ENCODE results near the gene GRHL1. TPM values are rescaled to one million over a fixed set of nuclear protein-coding genes. Genes with fewer than 3 reads are reported as not detected.

GRHL1 gene
- total and polyA plus RNA-seq, 9 of the 15 experiments (the other 6 are each of a cell fraction or from before 2014, with no cell fraction given): 1.7 to 6.1 (median 4.7) TPM

DNA sequence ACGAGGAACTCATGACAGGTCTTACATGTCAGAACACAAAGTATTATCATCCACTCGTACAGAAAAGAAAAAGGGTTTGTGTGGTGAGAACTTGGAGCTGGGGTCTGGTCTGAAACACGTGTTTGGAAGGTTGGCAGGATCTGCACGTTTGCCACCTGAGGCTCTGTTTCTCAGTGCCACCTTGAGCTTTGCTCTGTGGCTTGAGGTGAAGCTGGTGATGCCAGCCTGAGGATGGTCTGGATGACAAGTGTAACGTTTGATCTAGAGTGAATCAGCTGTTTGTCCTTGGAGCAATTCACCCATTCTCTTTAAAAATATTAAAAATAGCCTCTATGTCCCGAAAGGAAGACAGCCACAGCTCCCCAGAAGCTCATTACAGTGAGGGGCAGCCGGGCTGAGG is 46.4 kb downstream of the GRHL1 start:
- CTCF ChIA-PET (ENCODE audit: low intra/inter-chr PET ratio): no interaction called here
- H3K9me3 ChIP-seq (replicated peaks; ENCODE audit: control insufficient read depth, insufficient read depth, low read depth, low read length): no peaks in the 10 kb centered on the region
- H3K4me1 ChIP-seq (replicated peaks in 1 of 2; ENCODE audit: control insufficient read depth in 2 of 2, insufficient read depth in 2 of 2, low read length in 2 of 2): peaks cover 0 to 3% of the 10 kb centered on the region in 2 experiments; a peak in 1 of 5 replicates
- no peaks in the 10 kb centered on the region for H3K9me1 ChIP-seq (ENCODE audit: control insufficient read depth, insufficient read depth, low read length)
- POLR2A ChIA-PET: interaction anchor here (0.6 to 1.0 kb wide), 4 partner anchors 10 to 46 kb away, joined by 3 to 4 read pairs (median 4); partner anchors contain the start of gene KLF11
- H3K4me2 ChIP-seq (ENCODE audit: insufficient read depth, low read length): no peak overlapping the region
- H3K27ac ChIP-seq (ENCODE audit: extremely low read depth, low read depth, low read length): no peak overlapping the region
- BruUV-seq (replicated peaks): no TSS peak
- no peak overlapping the region for H2AFZ ChIP-seq (ENCODE audit: low read depth, low read length)
- TF ChIP-seq ZNF561 (CRISPR knock-in tag; conservative IDR thresholded peaks at IDR 0.05): no peak
- in situ Hi-C loops (cut with MboI): no loop called here
- H3K9ac ChIP-seq (ENCODE audit: insufficient read depth in 1 of 2, low read depth in 2 of 2, low read length in 2 of 2): no peak overlapping the region
- intact Hi-C loops (cut with micrococcal nuclease): no loop called here
- ATAC-seq: no peak
- H3K79me2 ChIP-seq (ENCODE audit: control insufficient read depth, insufficient read depth, low read length): no peaks in the 10 kb centered on the region
- 56% methylated on average over 6 of the region's 7 CpGs for WGBS (ENCODE audit: insufficient coverage, low coverage, missing lambda C conversion rate)
- no peak for FAIRE-seq
- H3K36me3 ChIP-seq (ENCODE audit: control insufficient read depth, insufficient read depth, low read length): no peaks in the 10 kb centered on the region
- no peak for DNase-seq (ENCODE audit: extremely low read depth in 1 of 4, low spot score in 3 of 4)
- no peaks in the 10 kb centered on the region for H3K27me3 ChIP-seq (ENCODE audit: control insufficient read depth in 2 of 2, insufficient read depth in 2 of 2, low read length in 2 of 2)
- no peak overlapping the region for H3K4me3 ChIP-seq
- no peaks in the 10 kb centered on the region for H4K20me1 ChIP-seq (replicated peaks; ENCODE audit: control insufficient read depth, insufficient read depth, low read length)

DNA sequence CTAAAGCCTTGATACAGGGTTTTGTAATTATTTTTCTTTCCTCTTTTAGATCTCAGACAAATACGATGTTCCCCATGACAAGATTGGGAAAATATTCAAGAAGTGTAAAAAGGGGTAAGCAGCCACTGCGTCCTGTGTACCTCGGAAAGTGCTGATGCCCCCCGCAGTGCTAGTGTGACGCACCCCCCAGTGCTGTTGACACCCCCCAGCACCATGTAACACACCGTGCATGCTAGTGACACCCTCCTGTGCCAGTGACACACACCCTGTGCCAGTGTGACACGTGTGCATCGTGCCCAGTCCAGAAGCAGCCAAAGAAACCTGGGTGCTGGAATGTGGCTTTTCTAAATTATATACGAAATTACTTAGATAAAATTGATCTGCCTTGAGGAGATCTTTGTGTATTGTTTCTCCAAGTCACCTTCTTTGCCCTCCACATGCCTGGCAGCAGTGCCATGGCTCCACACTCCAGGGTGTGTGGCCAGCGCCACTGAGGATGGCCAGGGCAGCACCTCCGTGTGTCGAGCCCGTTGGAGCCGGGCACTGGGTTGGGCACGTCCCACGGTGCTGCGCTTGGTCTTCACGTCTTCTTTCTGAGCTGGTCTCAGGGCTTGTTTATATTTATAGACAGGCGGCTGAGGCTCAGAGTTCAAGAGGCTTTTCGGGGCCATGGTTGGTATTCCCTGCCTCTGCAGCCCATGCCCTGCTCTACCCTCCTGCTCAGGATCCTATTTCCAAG is 47.6 kb downstream of the GRHL1 start:
- Histone ChIP-seq H3K79me2 (ENCODE audit: control insufficient read depth, insufficient read depth, low read length) (no peaks in the 10 kb centered on the region), H3K27ac (ENCODE audit: extremely low read depth, low read depth, low read length) (no peak overlapping the region), H2AFZ (ENCODE audit: low read depth, low read length) (no peak overlapping the region), H3K9me3 (replicated peaks; ENCODE audit: control insufficient read depth, insufficient read depth, low read depth, low read length) (no peaks in the 10 kb centered on the region), H3K4me3 (no peak overlapping the region), H3K36me3 (ENCODE audit: control insufficient read depth, insufficient read depth, low read length) (no peaks in the 10 kb centered on the region), H4K20me1 (replicated peaks; ENCODE audit: control insufficient read depth, insufficient read depth, low read length) (no peaks in the 10 kb centered on the region), H3K27me3 (ENCODE audit: control insufficient read depth in 2 of 2, insufficient read depth in 2 of 2, low read length in 2 of 2) (no peaks in the 10 kb centered on the region), H3K9ac (ENCODE audit: insufficient read depth in 1 of 2, low read depth in 2 of 2, low read length in 2 of 2) (0 out of 4 replicates have a peak overlapping the region, but pooled peaks of 1 of the 2 experiments have one; percentile 34), H3K9me1 (ENCODE audit: control insufficient read depth, insufficient read depth, low read length) (no peaks in the 10 kb centered on the region), H3K4me2 (ENCODE audit: insufficient read depth, low read length) (no peak overlapping the region), H3K4me1 (replicated peaks in 1 of 2; ENCODE audit: control insufficient read depth in 2 of 2, insufficient read depth in 2 of 2, low read length in 2 of 2) (peaks cover 0 to 3% of the 10 kb centered on the region in 2 experiments; a peak in 1 of 5 replicates)
- in situ Hi-C loops (cut with MboI): no loop called here
- ATAC-seq (no peak), DNase-seq (ENCODE audit: extremely low read depth in 1 of 4, low spot score in 3 of 4) (no peak), FAIRE-seq (no peak)
- no TSS peak for BruUV-seq (replicated peaks)
- ChIA-PET CTCF (ENCODE audit: low intra/inter-chr PET ratio) (no interaction called here), POLR2A (no interaction called here)
- intact Hi-C loops (cut with micrococcal nuclease): no loop called here
- 83% methylated on average over 19 of the region's 20 CpGs for WGBS (ENCODE audit: insufficient coverage, low coverage, missing lambda C conversion rate)
- no peak for TF ChIP-seq HMGN3 (IDR thresholded peaks at IDR 0.05; ENCODE audit: borderline replicate concordance, extremely low read depth, insufficient read length, low read depth, low read length)
- TF ChIP-seq ZNF133 (CRISPR knock-in tag; IDR thresholded peaks at IDR 0.05): no peak
- TF ChIP-seq, protein P1, sequence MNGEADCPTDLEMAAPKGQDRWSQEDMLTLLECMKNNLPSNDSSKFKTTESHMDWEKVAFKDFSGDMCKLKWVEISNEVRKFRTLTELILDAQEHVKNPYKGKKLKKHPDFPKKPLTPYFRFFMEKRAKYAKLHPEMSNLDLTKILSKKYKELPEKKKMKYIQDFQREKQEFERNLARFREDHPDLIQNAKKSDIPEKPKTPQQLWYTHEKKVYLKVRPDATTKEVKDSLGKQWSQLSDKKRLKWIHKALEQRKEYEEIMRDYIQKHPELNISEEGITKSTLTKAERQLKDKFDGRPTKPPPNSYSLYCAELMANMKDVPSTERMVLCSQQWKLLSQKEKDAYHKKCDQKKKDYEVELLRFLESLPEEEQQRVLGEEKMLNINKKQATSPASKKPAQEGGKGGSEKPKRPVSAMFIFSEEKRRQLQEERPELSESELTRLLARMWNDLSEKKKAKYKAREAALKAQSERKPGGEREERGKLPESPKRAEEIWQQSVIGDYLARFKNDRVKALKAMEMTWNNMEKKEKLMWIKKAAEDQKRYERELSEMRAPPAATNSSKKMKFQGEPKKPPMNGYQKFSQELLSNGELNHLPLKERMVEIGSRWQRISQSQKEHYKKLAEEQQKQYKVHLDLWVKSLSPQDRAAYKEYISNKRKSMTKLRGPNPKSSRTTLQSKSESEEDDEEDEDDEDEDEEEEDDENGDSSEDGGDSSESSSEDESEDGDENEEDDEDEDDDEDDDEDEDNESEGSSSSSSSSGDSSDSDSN (IDR thresholded peaks at IDR 0.05; ENCODE audit: borderline replicate concordance in 1 of 2, low read depth in 2 of 2, low read length in 2 of 2): no peak
- TF ChIP-seq ZNF830 (CRISPR knock-in tag; IDR thresholded peaks at IDR 0.05): no peak
- TF ChIP-seq PHF21A (IDR thresholded peaks at IDR 0.05; ENCODE audit: borderline replicate concordance, low read depth): no peak
- TF ChIP-seq FOXK2 (conservative IDR thresholded peaks at IDR 0.05 in 1 of 2, IDR thresholded peaks at IDR 0.05 in 1 of 2; ENCODE audit: low read depth in 2 of 2): no peak
- TF ChIP-seq SMAD1 (IDR thresholded peaks at IDR 0.05; ENCODE audit: low read depth, low read length, partially characterized antibody): no peak
- TF ChIP-seq SMARCA5 (IDR thresholded peaks at IDR 0.05): no peak
- TF ChIP-seq, protein P2, sequence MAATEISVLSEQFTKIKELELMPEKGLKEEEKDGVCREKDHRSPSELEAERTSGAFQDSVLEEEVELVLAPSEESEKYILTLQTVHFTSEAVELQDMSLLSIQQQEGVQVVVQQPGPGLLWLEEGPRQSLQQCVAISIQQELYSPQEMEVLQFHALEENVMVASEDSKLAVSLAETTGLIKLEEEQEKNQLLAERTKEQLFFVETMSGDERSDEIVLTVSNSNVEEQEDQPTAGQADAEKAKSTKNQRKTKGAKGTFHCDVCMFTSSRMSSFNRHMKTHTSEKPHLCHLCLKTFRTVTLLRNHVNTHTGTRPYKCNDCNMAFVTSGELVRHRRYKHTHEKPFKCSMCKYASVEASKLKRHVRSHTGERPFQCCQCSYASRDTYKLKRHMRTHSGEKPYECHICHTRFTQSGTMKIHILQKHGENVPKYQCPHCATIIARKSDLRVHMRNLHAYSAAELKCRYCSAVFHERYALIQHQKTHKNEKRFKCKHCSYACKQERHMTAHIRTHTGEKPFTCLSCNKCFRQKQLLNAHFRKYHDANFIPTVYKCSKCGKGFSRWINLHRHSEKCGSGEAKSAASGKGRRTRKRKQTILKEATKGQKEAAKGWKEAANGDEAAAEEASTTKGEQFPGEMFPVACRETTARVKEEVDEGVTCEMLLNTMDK (IDR thresholded peaks at IDR 0.05; ENCODE audit: borderline replicate concordance, insufficient read depth, low read depth, low read length, poor library complexity, severe bottlenecking): no peak

All from K562 (cell line).